NCI-H2029 treated with DMSO at 0.1 percent for 48 hours (cell line): ENCODE measurements around the gene PDE3A.
"Not testable (repeated sequence)": the region's sequence is repeated elsewhere in the genome, so short reads cannot be mapped to it uniquely, and the experiment has no call there.

Experiments used
- DNase-seq: peaks from one replicate; lab custom pipeline; 2025; lab: John Stamatoyannopoulos, UW

Gene PDE3A

GRCh38 chr12:20551742-20552442, 183.6 kb downstream of the PDE3A start:
- DNase-seq: not testable (repeated sequence)

DNA sequence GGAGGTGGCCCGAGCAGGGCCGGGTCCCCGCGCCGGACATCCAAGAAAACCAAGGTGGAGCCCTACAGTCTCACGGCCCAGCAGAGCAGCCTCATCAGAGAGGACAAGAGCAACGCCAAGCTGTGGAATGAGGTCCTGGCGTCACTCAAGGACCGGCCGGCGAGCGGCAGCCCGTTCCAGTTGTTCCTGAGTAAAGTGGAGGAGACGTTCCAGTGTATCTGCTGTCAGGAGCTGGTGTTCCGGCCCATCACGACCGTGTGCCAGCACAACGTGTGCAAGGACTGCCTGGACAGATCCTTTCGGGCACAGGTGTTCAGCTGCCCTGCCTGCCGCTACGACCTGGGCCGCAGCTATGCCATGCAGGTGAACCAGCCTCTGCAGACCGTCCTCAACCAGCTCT, 184.2 kb downstream of the PDE3A start:
- not testable (repeated sequence) for DNase-seq

DNA sequence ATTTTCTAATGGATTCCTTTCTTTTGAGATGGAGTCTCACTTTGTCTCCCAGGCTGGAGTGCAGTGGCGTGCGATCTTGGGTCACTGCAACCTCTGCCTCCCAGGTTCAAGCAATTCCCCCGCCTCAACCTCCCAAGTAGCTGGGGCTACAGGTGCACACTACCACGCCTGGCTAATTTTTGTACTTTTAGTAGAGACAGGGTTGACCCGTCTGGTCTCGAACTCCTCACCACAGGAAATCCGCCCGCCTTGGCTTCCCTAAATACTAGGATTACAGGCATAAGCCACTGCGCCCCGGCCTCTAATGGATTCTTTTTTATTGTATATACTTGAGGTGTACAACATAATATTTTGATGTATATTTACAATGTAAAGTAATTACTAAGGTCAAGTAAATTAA, 186.7 kb downstream of the PDE3A start:
- no peak for DNase-seq

DNA sequence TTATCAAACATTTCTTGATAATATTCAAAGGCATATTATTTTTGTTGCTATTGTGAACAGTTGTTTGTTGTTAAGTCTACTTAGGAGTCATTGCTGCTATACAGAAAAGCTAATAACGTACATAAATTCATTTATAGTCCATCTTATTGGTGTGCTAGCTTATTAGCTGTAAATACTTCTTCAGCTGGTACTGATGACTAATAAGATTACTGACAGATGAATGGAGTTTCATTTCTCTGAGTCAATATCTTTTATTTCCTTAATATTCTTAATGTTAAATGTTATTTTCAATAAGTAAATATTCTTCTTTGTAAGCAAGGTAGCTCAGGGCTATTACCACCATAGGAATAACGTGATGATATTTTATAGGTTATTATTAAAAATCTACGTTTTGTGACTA, 187.4 kb downstream of the PDE3A start:
- no peak for DNase-seq

DNA sequence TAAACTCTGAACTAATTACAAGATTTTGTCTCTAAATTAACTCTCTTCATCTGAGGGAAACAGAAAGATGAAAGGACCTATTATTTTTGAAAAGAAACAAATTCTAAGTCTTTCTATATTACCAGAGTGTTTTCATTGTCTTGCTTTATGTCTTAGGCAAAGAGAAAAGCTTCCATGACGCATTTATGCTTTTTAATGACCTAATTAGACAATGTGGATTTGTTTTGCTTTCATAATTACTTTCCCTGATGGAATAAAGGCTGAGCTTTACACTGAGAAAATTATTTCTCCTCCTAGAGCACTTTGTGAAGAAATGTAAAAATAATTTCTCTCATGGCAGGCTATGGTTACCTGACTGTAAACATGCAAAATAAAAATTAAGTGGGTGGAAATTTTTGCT, 188.8 kb downstream of the PDE3A start:
- no peak for DNase-seq

GRCh38 chr12:20560935-20561334, 192.6 kb downstream of the PDE3A start:
- no peak for DNase-seq

DNA sequence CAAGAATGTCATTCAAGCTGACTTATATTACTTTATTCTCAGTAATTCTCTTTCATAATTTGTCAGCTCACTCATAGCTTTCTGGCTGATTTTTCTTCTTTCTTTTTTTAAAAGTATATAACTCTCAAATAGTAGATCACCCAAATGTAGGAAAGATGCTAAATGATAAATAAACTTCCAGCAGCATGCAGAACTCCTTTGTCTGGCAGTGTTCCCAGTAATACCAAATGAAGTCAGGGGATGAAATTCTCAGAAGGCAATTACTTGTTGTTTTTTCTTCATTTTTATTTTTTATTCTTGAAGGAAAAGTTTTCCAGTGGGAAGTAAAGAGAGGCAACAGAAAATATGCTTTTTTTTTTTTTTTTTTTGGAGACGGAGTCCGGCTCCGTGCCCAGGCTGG, 193.5 kb downstream of the PDE3A start:
- DNase-seq: no peak

GRCh38 chr12:20567413-20567812, 199.1 kb downstream of the PDE3A start:
- no peak for DNase-seq

DNA sequence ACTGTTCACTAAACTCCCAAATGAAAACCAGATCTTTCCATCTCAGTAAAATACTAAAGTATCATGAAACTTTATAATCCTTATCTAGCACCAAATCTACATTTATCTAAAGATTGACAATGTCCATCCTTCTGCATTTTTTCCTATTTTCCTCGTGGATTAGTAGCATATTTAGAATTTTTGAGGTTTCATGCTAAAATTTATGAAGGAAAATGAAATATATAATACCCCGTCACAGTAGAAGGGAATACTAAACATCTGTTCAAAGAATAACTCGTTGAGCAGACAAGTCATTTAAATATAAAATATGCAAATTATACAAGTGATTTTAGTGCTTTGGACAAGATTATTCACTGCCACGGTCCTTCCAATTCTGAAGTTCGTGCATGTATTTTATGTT, 204.1 kb downstream of the PDE3A start:
- no peak for DNase-seq

DNA sequence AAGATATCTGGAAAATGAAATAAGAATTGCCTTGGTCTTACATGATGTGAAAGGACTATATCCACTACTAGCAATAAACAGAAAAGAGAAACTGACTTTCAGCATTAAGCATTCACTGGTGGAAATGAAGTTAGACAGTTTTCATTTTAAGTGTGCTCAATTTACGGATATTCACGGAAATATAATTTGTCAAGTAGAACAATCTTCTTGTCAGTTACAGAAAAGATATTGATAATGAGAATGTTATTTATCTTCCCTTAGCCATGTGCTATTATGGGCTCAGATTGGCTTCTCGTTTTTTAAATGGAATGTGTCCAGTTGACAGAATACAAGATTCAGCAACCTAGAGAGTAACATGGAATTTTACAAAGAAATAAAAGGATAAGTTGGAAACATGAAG, 208.2 kb downstream of the PDE3A start:
- DNase-seq: no peak

- DNase-seq: no peak
Observed at GRCh38 chr12:20577054-20577453, 208.7 kb downstream of the PDE3A start.

- DNase-seq: no peak
Observed at GRCh38 chr12:20578142-20578541, 209.8 kb downstream of the PDE3A start.

DNA sequence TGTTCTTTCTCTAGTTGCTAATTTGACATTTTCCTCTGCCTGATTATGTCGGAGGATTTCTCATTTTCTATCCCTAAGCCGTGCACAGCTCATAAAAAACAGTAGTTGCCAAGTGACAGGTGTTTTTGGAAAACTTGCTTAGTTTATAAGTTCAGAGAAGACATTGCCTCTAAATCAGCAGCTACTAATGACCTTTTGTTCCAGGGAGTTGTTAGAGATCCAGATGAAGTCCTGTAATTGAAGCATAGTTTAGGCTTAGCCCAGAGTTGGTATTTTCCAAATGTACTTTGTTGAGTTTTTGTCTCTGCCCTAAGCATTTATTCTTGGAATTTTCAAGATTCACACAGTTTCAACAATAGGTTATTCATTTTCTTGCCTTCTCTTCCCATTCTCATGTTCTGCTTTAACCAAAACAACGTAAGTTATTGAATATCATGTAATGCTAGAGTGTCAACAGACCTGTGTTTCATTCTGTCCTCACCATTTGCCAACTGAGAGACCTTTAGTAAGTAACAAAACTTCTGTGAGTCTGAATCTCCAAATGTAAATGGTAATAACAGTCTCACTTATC, 216.8 kb downstream of the PDE3A start:
- DNase-seq: no peak

- DNase-seq: no peak
Observed at GRCh38 chr12:20585913-20586312, 217.6 kb downstream of the PDE3A start.

- no peak for DNase-seq
Observed at GRCh38 chr12:20588042-20588441, 219.7 kb downstream of the PDE3A start.

- no peak for DNase-seq
Observed at GRCh38 chr12:20590570-20590969, 222.2 kb downstream of the PDE3A start.

GRCh38 chr12:20592556-20592955, 224.2 kb downstream of the PDE3A start:
- no peak for DNase-seq

- no peak for DNase-seq
Observed at GRCh38 chr12:20593611-20594010, 225.3 kb downstream of the PDE3A start.

GRCh38 chr12:20596061-20596460, 227.7 kb downstream of the PDE3A start:
- no peak for DNase-seq

DNA sequence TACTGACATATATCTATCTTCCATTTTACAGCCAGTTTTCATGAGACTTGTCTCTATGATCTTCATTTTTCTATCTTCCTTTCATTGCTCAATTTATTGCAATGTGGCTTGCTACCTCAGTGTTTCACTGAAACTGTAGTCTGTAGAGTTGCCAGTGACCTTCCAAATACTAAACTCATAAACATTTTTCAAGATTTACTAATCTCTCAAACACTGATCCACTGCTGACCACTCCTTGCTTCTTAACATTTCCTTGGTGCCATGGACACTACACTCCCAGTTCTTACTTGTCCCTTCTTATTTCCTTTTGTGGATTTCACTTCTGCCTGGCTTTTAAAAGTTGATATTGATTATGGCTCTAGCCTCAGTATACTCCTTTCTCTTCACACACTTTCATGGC, 231.4 kb downstream of the PDE3A start:
- DNase-seq: no peak

DNA sequence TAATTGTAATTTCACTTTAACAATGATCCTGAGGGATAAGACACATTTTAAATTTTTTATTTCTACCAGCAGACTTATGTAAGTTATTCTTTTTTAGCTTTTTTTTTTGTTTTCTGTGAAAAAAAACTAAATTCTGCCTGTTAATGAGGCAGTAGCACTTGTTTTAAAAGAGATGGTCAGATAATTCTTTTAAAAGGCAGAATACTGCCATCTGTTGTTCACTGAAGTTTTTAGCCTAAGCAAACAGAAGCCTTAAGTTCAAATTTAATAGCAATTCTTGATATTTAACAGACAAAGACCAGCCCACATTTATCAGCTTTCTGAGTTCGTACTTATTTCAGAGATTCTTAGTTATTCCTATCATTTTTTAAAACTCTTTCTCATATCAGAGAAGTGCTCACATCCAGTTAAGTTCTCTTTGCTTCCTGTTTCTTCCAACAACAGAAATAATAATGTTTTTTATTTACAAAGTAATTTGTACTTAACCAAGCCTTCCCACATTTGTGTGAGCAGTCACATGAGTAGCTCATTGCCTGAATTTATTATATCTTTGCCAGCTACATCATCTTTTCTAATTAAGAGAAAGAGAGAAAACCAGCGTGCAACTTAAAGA, 233.4 kb downstream of the PDE3A start:
- DNase-seq: no peak

GRCh38 chr12:20602641-20603391, 234.5 kb downstream of the PDE3A start:
- no peak for DNase-seq
